Activated CD4-positive, CD25-positive, alpha-beta regulatory T cell treated with anti-CD3 and anti-CD28 coated beads, Interleukin-2, amount 50 U/mL, for 24 hours (primary cell): Measurements from ENCODE around the gene GALR1.

Source experiments
- ATAC-seq, 2 donors: fragments of 150-1000 bp; cut with Tn5 transposase; one replicate each; pipeline ENCODE4 v1.10.0; 2021; ENCODE audit warnings: mild to moderate bottlenecking in 1 of 2, moderate library complexity in 1 of 2

GALR1 gene

DNA sequence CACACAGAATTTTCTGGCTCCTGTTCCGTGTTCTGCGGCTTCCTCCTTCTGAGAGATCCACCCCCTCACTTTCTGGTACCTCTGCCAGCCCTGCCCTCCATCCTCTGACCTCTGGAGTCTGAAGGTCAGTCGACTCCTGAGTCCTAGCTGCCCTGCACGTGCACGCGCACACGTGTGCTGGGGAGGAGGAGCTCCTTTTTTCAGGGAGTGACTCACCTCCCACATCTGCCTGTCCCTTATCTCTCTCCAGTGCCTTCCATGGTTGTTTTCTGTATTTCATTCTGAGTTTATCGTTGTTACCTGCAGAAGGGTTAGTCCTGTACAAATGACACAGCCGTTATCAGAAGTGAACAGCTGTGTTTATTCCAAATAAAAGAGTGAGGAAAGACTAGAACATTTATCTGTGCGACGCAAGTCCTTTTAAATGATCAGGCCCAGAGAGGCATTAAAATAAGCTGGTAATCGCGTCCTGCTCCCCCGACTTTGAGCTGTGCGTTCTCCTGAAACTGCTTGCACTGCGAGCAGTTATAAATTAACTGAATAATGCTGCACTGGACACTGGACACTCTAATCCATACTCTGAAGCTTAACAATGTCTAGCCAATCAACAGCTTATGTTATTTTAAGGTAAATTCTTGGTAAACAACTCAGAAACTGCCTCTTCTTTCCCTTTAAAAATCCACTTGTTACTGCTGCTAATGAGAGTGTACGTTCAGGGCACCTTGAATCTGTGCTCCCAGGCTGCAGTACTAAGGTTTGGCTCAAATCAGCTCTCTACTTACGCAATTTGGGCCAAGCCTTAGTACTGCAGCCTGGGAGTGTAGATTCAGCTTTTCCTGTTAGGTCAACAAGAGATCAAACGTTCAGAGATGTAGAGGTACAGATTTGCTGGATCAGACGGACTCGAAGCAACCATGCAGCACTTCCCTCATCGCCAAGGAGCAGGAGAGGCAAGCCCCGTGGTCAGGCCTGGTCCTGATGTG lies 72.5 kb downstream of the GALR1 start:
- no peak for ATAC-seq

DNA sequence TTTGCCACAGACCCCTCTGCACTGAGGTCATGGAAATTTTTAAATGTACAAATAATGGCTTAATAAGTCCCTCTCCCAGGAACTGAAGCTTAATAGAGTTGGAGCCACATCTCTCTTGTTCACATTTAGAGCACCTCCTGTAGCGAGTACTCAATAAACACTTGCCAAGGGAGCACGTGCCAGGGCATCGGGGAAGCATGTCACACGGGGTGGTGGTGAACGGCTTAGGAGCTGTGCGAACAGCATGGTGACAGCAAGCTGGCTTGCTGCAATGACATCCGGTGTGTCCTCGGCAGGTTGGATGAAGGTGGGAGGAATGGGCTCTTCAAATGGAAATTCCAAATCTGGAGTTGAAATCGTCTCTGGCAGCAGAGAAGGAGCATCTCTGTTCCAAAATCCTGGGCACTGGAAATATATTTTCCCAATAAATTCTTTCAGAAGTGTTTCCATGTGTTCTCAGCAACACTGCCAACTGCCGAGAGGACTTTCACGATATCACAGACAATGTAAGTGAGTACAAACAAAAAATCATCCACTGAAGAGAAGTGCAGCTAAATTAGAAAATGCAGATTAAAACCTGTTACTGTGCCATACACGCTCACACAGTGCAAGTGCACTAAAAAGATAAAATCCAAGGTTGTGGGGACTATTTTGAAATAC lies 74.1 kb downstream of the GALR1 start:
- no peak for ATAC-seq
